HepG2 (cell line): ENCODE data around the gene FRAS1. TPM values are rescaled to one million over a fixed set of nuclear protein-coding genes. Genes with fewer than 3 reads are reported as not detected.
A peak's percentile ranks its signal among the peaks of the same experiment; 100 is the strongest.

Source experiments
- ASH2L ChIP-seq: fragments of 300-600, 200-600 bp; sonication (generic); IDR thresholded peaks from 2 replicates; pipeline ENCODE4 v1.7.0; 2017; ENCODE audit warnings: low read depth, mild to moderate bottlenecking, moderate library complexity, mixed read lengths, low read length; ENCODE audit not compliant: insufficient read length
- CHD4 ChIP-seq: fragments of 200-600 bp; sonication (generic); IDR thresholded peaks from 2 replicates; pipeline ENCODE4 v1.7.0; 2017; ENCODE audit warnings: mild to moderate bottlenecking, low read length, borderline replicate concordance
- GATA4 ChIP-seq: sonication (generic); IDR thresholded peaks from 2 replicates; pipeline ENCODE4 v1.6.1; 2016; ENCODE audit warnings: antibody characterized with exemption, low read depth, borderline replicate concordance
- HHEX ChIP-seq: IDR thresholded peaks from 2 replicates; pipeline ENCODE4 v1.6.1; 2016; ENCODE audit warnings: control low read depth
- KAT8 ChIP-seq: IDR thresholded peaks from 2 replicates; pipeline ENCODE4 v1.6.1; 2016; ENCODE audit warnings: missing genetic modification reagents, missing compliant biosample characterization
- KDM5A ChIP-seq: fragments of 200-600 bp; sonication (generic); IDR thresholded peaks from 2 replicates; pipeline ENCODE4 v1.7.0; 2018; ENCODE audit warnings: antibody characterized with exemption, mild to moderate bottlenecking, low read length, borderline replicate concordance
- MTF2 ChIP-seq: sonication (generic); formaldehyde crosslinking; IDR thresholded peaks from 2 replicates; pipeline ENCODE4 v1.5.0; 2020; ENCODE audit warnings: missing genetic modification reagents, borderline replicate concordance
- MYNN ChIP-seq: sonication (generic); formaldehyde crosslinking; IDR thresholded peaks from 2 replicates; pipeline ENCODE4 v1.4.0; 2020; ENCODE audit warnings: mild to moderate bottlenecking, low read depth, missing genetic modification reagents
- NAIF1 ChIP-seq: sonication (generic); formaldehyde crosslinking; IDR thresholded peaks from 2 replicates; pipeline ENCODE4 v1.5.0; 2020; ENCODE audit warnings: mild to moderate bottlenecking, missing genetic modification reagents, borderline replicate concordance
- PHF8 ChIP-seq: sonication (generic); formaldehyde crosslinking; IDR thresholded peaks from 2 replicates; pipeline ENCODE4 v1.5.0; 2020; ENCODE audit warnings: missing genetic modification reagents
- STAT5B ChIP-seq: sonication (generic); formaldehyde crosslinking; IDR thresholded peaks from 2 replicates; pipeline ENCODE4 v1.4.0; 2020; ENCODE audit warnings: missing genetic modification reagents
- XBP1 ChIP-seq: sonication (generic); formaldehyde crosslinking; IDR thresholded peaks from 2 replicates; pipeline ENCODE4 v1.5.0; 2020; ENCODE audit warnings: missing genetic modification reagents
- ZNF225 ChIP-seq: sonication (generic); formaldehyde crosslinking; IDR thresholded peaks from 2 replicates; pipeline ENCODE4 v1.4.0; 2020; ENCODE audit warnings: mild to moderate bottlenecking, missing genetic modification reagents
- ZNF3 ChIP-seq: IDR thresholded peaks from 2 replicates; pipeline ENCODE4 v1.7.0; 2017; ENCODE audit warnings: inconsistent platforms
- ZNF382 ChIP-seq: sonication (generic); formaldehyde crosslinking; IDR thresholded peaks from 2 replicates; pipeline ENCODE4 v1.5.0; 2020; ENCODE audit warnings: missing genetic modification reagents, mild to moderate bottlenecking, borderline replicate concordance
- ZNF552 ChIP-seq: sonication (generic); formaldehyde crosslinking; IDR thresholded peaks from 2 replicates; pipeline ENCODE4 v1.9.0; 2022; ENCODE audit warnings: missing genetic modification reagents, mild to moderate bottlenecking, borderline replicate concordance
- ZNF563 ChIP-seq: sonication (generic); formaldehyde crosslinking; IDR thresholded peaks from 2 replicates; pipeline ENCODE4 v1.8.0; 2022; ENCODE audit warnings: mild to moderate bottlenecking, moderate library complexity, missing genetic modification reagents
- ZNF7 ChIP-seq: IDR thresholded peaks from 2 replicates; pipeline ENCODE4 v1.6.1; 2016; ENCODE audit warnings: missing biosample characterization, missing genetic modification reagents
- ZNF878 ChIP-seq: sonication (generic); formaldehyde crosslinking; IDR thresholded peaks from 2 replicates; pipeline ENCODE4 v1.8.1; 2023; ENCODE audit warnings: mild to moderate bottlenecking, missing genetic modification reagents, moderate library complexity
- polyA plus RNA-seq, 8 experiments: library from polyadenylated mRNA; depleted of rRNA in 3 of 8; stranded (reverse) in 7 of 8; unstranded in 1 of 8; fragments of >200 nt; fragmentation: Illumina TruSeq in 4 of 8; extraction: Trizol in 4 of 8; gene quantifications; 2 replicates each; pipeline versions ENCODE4 v1.2.1 to v1.2.3, GENCODE V29; 2011 to 2016; ENCODE audit warnings: low read depth in 4 of 8, missing spikeins in 1 of 8, mixed read lengths in 1 of 8; ENCODE audit not compliant: insufficient read depth in 1 of 8
- total RNA-seq, 5 experiments: library from RNA; depleted of rRNA; stranded (reverse); fragments of >200 nt; fragmentation: Illumina TruSeq; extraction: Trizol; gene quantifications; 2 replicates each; pipeline ENCODE4 v1.2.3, GENCODE V29; 2016; ENCODE audit warnings: low read depth in 1 of 5
- TF ChIP-seq, protein P1 (sequence below): sonication (generic); formaldehyde crosslinking; conservative IDR thresholded peaks from 2 replicates; pipeline ENCODE4 v1.4.0; 2020; ENCODE audit warnings: mild to moderate bottlenecking, missing genetic modification reagents, moderate library complexity
- TF ChIP-seq, protein P2 (sequence below): IDR thresholded peaks from 2 replicates; pipeline ENCODE4 v1.6.1; 2016; ENCODE audit warnings: missing compliant biosample characterization, missing genetic modification reagents, borderline replicate concordance
- TF ChIP-seq, protein P3 (sequence below), 2 experiments: fragments of 450-650 bp in 1 of 2; sonication (generic) in 1 of 2; formaldehyde crosslinking; IDR thresholded peaks; 2 replicates each; pipeline versions ENCODE4 v1.5.0 to v1.8.0; 2020 to 2022; ENCODE audit warnings: mild to moderate bottlenecking in 1 of 2, missing genetic modification reagents in 1 of 2
- TF ChIP-seq, protein P4 (sequence below): sonication (generic); formaldehyde crosslinking; IDR thresholded peaks from 2 replicates; pipeline ENCODE4 v1.5.1; 2020; ENCODE audit warnings: missing genetic modification reagents, mild to moderate bottlenecking, borderline replicate concordance

The FRAS1 gene
- total and polyA plus RNA-seq, 2 of the 13 experiments (the other 11 are each of a cell fraction or from before 2014, with no cell fraction given): 22.5 to 31.6 TPM

DNA sequence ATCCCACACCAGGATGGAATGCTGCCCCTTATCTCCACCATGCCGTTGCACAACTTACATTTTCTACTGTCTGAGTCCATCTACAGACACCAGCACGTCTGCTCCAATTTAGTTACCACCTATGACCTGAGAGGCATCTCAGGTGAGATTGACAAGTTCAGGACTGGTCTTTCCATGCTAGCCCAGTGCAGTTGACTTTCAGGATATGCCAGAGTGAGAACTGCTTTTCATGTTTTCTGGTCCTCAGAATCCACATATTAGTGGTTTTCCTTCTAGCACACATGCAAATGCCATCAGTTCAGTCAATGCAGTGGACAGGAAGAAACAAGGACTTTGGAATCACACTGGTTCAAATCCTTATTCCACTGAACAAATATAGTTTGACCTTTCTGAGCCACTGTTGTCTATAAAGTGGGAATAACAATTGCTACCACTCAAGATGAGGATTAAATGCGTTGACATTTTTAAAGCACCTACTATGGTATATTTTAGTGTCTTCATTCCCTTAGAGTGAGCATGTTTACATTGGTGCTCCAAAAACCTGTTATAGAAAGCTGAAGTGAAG is 456.4 kb downstream of the FRAS1 start (continued):
- TF ChIP-seq GATA4 (no peak), PHF8 (CRISPR knock-in tag) (no peak), KAT8 (no peak), ZNF563 (CRISPR knock-in tag) (no peak), ZNF552 (CRISPR knock-in tag) (no peak), NAIF1 (CRISPR knock-in tag) (no peak), ZNF382 (CRISPR knock-in tag) (no peak), KDM5A (no peak), STAT5B (CRISPR knock-in tag) (no peak), CHD4 (no peak), MYNN (CRISPR knock-in tag) (no peak), MTF2 (CRISPR knock-in tag) (no peak), HHEX (CRISPR knock-in tag) (no peak), ASH2L (peak; percentile 53), ZNF878 (CRISPR knock-in tag) (no peak), XBP1 (CRISPR knock-in tag) (no peak), ZNF225 (CRISPR knock-in tag) (no peak), ZNF7 (CRISPR knock-in tag) (no peak), ZNF3 (no peak)
- TF ChIP-seq, protein P1, sequence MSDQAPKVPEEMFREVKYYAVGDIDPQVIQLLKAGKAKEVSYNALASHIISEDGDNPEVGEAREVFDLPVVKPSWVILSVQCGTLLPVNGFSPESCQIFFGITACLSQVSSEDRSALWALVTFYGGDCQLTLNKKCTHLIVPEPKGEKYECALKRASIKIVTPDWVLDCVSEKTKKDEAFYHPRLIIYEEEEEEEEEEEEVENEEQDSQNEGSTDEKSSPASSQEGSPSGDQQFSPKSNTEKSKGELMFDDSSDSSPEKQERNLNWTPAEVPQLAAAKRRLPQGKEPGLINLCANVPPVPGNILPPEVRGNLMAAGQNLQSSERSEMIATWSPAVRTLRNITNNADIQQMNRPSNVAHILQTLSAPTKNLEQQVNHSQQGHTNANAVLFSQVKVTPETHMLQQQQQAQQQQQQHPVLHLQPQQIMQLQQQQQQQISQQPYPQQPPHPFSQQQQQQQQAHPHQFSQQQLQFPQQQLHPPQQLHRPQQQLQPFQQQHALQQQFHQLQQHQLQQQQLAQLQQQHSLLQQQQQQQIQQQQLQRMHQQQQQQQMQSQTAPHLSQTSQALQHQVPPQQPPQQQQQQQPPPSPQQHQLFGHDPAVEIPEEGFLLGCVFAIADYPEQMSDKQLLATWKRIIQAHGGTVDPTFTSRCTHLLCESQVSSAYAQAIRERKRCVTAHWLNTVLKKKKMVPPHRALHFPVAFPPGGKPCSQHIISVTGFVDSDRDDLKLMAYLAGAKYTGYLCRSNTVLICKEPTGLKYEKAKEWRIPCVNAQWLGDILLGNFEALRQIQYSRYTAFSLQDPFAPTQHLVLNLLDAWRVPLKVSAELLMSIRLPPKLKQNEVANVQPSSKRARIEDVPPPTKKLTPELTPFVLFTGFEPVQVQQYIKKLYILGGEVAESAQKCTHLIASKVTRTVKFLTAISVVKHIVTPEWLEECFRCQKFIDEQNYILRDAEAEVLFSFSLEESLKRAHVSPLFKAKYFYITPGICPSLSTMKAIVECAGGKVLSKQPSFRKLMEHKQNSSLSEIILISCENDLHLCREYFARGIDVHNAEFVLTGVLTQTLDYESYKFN (CRISPR knock-in tag): peak; percentile 93
- TF ChIP-seq, protein P2, sequence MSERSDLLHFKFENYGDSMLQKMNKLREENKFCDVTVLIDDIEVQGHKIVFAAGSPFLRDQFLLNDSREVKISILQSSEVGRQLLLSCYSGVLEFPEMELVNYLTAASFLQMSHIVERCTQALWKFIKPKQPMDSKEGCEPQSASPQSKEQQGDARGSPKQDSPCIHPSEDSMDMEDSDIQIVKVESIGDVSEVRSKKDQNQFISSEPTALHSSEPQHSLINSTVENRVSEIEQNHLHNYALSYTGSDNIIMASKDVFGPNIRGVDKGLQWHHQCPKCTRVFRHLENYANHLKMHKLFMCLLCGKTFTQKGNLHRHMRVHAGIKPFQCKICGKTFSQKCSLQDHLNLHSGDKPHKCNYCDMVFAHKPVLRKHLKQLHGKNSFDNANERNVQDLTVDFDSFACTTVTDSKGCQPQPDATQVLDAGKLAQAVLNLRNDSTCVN (CRISPR knock-in tag): no peak
- TF ChIP-seq, protein P3, sequence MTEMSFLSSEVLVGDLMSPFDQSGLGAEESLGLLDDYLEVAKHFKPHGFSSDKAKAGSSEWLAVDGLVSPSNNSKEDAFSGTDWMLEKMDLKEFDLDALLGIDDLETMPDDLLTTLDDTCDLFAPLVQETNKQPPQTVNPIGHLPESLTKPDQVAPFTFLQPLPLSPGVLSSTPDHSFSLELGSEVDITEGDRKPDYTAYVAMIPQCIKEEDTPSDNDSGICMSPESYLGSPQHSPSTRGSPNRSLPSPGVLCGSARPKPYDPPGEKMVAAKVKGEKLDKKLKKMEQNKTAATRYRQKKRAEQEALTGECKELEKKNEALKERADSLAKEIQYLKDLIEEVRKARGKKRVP (CRISPR knock-in tag; IDR thresholded peaks at IDR 0.05): no peak
- TF ChIP-seq, protein P4, sequence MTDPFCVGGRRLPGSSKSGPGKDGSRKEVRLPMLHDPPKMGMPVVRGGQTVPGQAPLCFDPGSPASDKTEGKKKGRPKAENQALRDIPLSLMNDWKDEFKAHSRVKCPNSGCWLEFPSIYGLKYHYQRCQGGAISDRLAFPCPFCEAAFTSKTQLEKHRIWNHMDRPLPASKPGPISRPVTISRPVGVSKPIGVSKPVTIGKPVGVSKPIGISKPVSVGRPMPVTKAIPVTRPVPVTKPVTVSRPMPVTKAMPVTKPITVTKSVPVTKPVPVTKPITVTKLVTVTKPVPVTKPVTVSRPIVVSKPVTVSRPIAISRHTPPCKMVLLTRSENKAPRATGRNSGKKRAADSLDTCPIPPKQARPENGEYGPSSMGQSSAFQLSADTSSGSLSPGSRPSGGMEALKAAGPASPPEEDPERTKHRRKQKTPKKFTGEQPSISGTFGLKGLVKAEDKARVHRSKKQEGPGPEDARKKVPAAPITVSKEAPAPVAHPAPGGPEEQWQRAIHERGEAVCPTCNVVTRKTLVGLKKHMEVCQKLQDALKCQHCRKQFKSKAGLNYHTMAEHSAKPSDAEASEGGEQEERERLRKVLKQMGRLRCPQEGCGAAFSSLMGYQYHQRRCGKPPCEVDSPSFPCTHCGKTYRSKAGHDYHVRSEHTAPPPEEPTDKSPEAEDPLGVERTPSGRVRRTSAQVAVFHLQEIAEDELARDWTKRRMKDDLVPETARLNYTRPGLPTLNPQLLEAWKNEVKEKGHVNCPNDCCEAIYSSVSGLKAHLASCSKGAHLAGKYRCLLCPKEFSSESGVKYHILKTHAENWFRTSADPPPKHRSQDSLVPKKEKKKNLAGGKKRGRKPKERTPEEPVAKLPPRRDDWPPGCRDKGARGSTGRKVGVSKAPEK (CRISPR knock-in tag): no peak
